ENCODE results near the gene FBXO36.

The FBXO36 gene

GRCh38 chr2:229974266-229974665 is 52.0 kb downstream of the FBXO36 start:
- Histone ChIP-seq H3K36me3 (ENCODE audit: control insufficient read depth in 1 of 2, insufficient read depth in 2 of 2, low read length in 2 of 2) (no peaks in the 10 kb centered on the region), H3K9me3 (ENCODE audit: control insufficient read depth in 1 of 2, low read length in 2 of 2) (no peaks in the 10 kb centered on the region), H3K4me1 (ENCODE audit: control insufficient read depth in 1 of 2, insufficient read depth in 2 of 2, low read length in 2 of 2) (peaks cover 0 to 6% of the 10 kb centered on the region in 2 donors), H3K27ac (ENCODE audit: low read length) (no peak overlapping the region), H3K4me3 (ENCODE audit: low read depth in 1 of 2, low read length in 2 of 2) (no peak overlapping the region), H3K27me3 (ENCODE audit: low read depth, low read length) (no peaks in the 10 kb centered on the region)

GRCh38 chr2:229980431-229981184 is 58.3 kb downstream of the FBXO36 start:
- Histone ChIP-seq H3K4me1 (ENCODE audit: control insufficient read depth in 1 of 2, insufficient read depth in 2 of 2, low read length in 2 of 2) (peaks cover 4 to 7% of the 10 kb centered on the region in 2 donors), H3K27me3 (ENCODE audit: low read depth, low read length) (no peaks in the 10 kb centered on the region), H3K36me3 (ENCODE audit: control insufficient read depth in 1 of 2, insufficient read depth in 2 of 2, low read length in 2 of 2) (no peaks in the 10 kb centered on the region), H3K4me3 (ENCODE audit: low read depth in 1 of 2, low read length in 2 of 2) (no peak overlapping the region), H3K27ac (ENCODE audit: low read length) (peak overlapping the region; percentile 27), H3K9me3 (ENCODE audit: control insufficient read depth in 1 of 2, low read length in 2 of 2) (no peaks in the 10 kb centered on the region)

- Histone ChIP-seq H3K4me1 (ENCODE audit: control insufficient read depth in 1 of 2, insufficient read depth in 2 of 2, low read length in 2 of 2) (no peaks in the 10 kb centered on the region), H3K27ac (ENCODE audit: low read length) (no peak overlapping the region), H3K36me3 (ENCODE audit: control insufficient read depth in 1 of 2, insufficient read depth in 2 of 2, low read length in 2 of 2) (no peaks in the 10 kb centered on the region), H3K27me3 (ENCODE audit: low read depth, low read length) (no peaks in the 10 kb centered on the region), H3K4me3 (ENCODE audit: low read depth in 1 of 2, low read length in 2 of 2) (no peak overlapping the region), H3K9me3 (ENCODE audit: control insufficient read depth in 1 of 2, low read length in 2 of 2) (no peaks in the 10 kb centered on the region)
These were observed 70.9 kb downstream of the FBXO36 start for GRCh38 chr2:229993236-229993635.

GRCh38 chr2:229996320-229996719 is 74.0 kb downstream of the FBXO36 start:
- Histone ChIP-seq H3K36me3 (ENCODE audit: control insufficient read depth in 1 of 2, insufficient read depth in 2 of 2, low read length in 2 of 2) (no peaks in the 10 kb centered on the region), H3K4me3 (ENCODE audit: low read depth in 1 of 2, low read length in 2 of 2) (no peak overlapping the region), H3K4me1 (ENCODE audit: control insufficient read depth in 1 of 2, insufficient read depth in 2 of 2, low read length in 2 of 2) (no peaks in the 10 kb centered on the region), H3K27ac (ENCODE audit: low read length) (no peak overlapping the region), H3K27me3 (ENCODE audit: low read depth, low read length) (no peaks in the 10 kb centered on the region), H3K9me3 (ENCODE audit: control insufficient read depth in 1 of 2, low read length in 2 of 2) (no peaks in the 10 kb centered on the region)

GRCh38 chr2:229997565-229997964 is 75.3 kb downstream of the FBXO36 start:
- no peaks in the 10 kb centered on the region for H3K36me3 ChIP-seq (ENCODE audit: control insufficient read depth in 1 of 2, insufficient read depth in 2 of 2, low read length in 2 of 2)
- H3K27ac ChIP-seq (ENCODE audit: low read length): no peak overlapping the region
- H3K4me3 ChIP-seq (ENCODE audit: low read depth in 1 of 2, low read length in 2 of 2): no peak overlapping the region
- no peaks in the 10 kb centered on the region for H3K4me1 ChIP-seq (ENCODE audit: control insufficient read depth in 1 of 2, insufficient read depth in 2 of 2, low read length in 2 of 2)
- no peaks in the 10 kb centered on the region for H3K9me3 ChIP-seq (ENCODE audit: control insufficient read depth in 1 of 2, low read length in 2 of 2)
- H3K27me3 ChIP-seq (ENCODE audit: low read depth, low read length): no peaks in the 10 kb centered on the region

GRCh38 chr2:230000118-230000841 is 78.0 kb downstream of the FBXO36 start:
- Histone ChIP-seq H3K27me3 (ENCODE audit: low read depth, low read length) (no peaks in the 10 kb centered on the region), H3K36me3 (ENCODE audit: control insufficient read depth in 1 of 2, insufficient read depth in 2 of 2, low read length in 2 of 2) (no peaks in the 10 kb centered on the region), H3K9me3 (ENCODE audit: control insufficient read depth in 1 of 2, low read length in 2 of 2) (no peaks in the 10 kb centered on the region), H3K27ac (ENCODE audit: low read length) (no peak overlapping the region), H3K4me1 (ENCODE audit: control insufficient read depth in 1 of 2, insufficient read depth in 2 of 2, low read length in 2 of 2) (no peaks in the 10 kb centered on the region), H3K4me3 (ENCODE audit: low read depth in 1 of 2, low read length in 2 of 2) (no peak overlapping the region)

GRCh38 chr2:230007931-230008707 is 85.8 kb downstream of the FBXO36 start:
- H3K27ac ChIP-seq (ENCODE audit: low read length): no peak overlapping the region
- no peaks in the 10 kb centered on the region for H3K27me3 ChIP-seq (ENCODE audit: low read depth, low read length)
- H3K4me3 ChIP-seq (ENCODE audit: low read depth in 1 of 2, low read length in 2 of 2): peak overlapping the region in 1 of 2 donors; percentile 13
- no peaks in the 10 kb centered on the region for H3K9me3 ChIP-seq (ENCODE audit: control insufficient read depth in 1 of 2, low read length in 2 of 2)
- no peaks in the 10 kb centered on the region for H3K36me3 ChIP-seq (ENCODE audit: control insufficient read depth in 1 of 2, insufficient read depth in 2 of 2, low read length in 2 of 2)
- H3K4me1 ChIP-seq (ENCODE audit: control insufficient read depth in 1 of 2, insufficient read depth in 2 of 2, low read length in 2 of 2): no peaks in the 10 kb centered on the region

- peak overlapping the region in 1 of 2 donors; percentile 13 for H3K4me3 ChIP-seq (ENCODE audit: low read depth in 1 of 2, low read length in 2 of 2)
- no peaks in the 10 kb centered on the region for H3K27me3 ChIP-seq (ENCODE audit: low read depth, low read length)
- no peaks in the 10 kb centered on the region for H3K36me3 ChIP-seq (ENCODE audit: control insufficient read depth in 1 of 2, insufficient read depth in 2 of 2, low read length in 2 of 2)
- H3K27ac ChIP-seq (ENCODE audit: low read length): no peak overlapping the region
- H3K9me3 ChIP-seq (ENCODE audit: control insufficient read depth in 1 of 2, low read length in 2 of 2): no peaks in the 10 kb centered on the region
- no peaks in the 10 kb centered on the region for H3K4me1 ChIP-seq (ENCODE audit: control insufficient read depth in 1 of 2, insufficient read depth in 2 of 2, low read length in 2 of 2)
These were observed 86.4 kb downstream of the FBXO36 start for GRCh38 chr2:230008708-230009066.

GRCh38 chr2:230010501-230010900 is 88.2 kb downstream of the FBXO36 start:
- H3K4me1 ChIP-seq (ENCODE audit: control insufficient read depth in 1 of 2, insufficient read depth in 2 of 2, low read length in 2 of 2): no peaks in the 10 kb centered on the region
- no peaks in the 10 kb centered on the region for H3K36me3 ChIP-seq (ENCODE audit: control insufficient read depth in 1 of 2, insufficient read depth in 2 of 2, low read length in 2 of 2)
- H3K27me3 ChIP-seq (ENCODE audit: low read depth, low read length): no peaks in the 10 kb centered on the region
- no peak overlapping the region for H3K4me3 ChIP-seq (ENCODE audit: low read depth in 1 of 2, low read length in 2 of 2)
- no peaks in the 10 kb centered on the region for H3K9me3 ChIP-seq (ENCODE audit: control insufficient read depth in 1 of 2, low read length in 2 of 2)
- H3K27ac ChIP-seq (ENCODE audit: low read length): no peak overlapping the region

GRCh38 chr2:230011617-230012016 is 89.3 kb downstream of the FBXO36 start:
- Histone ChIP-seq H3K9me3 (ENCODE audit: control insufficient read depth in 1 of 2, low read length in 2 of 2) (no peaks in the 10 kb centered on the region), H3K27me3 (ENCODE audit: low read depth, low read length) (no peaks in the 10 kb centered on the region), H3K4me3 (ENCODE audit: low read depth in 1 of 2, low read length in 2 of 2) (no peak overlapping the region), H3K4me1 (ENCODE audit: control insufficient read depth in 1 of 2, insufficient read depth in 2 of 2, low read length in 2 of 2) (no peaks in the 10 kb centered on the region), H3K27ac (ENCODE audit: low read length) (no peak overlapping the region), H3K36me3 (ENCODE audit: control insufficient read depth in 1 of 2, insufficient read depth in 2 of 2, low read length in 2 of 2) (no peaks in the 10 kb centered on the region)

- no peaks in the 10 kb centered on the region for H3K36me3 ChIP-seq (ENCODE audit: control insufficient read depth in 1 of 2, insufficient read depth in 2 of 2, low read length in 2 of 2)
- H3K9me3 ChIP-seq (ENCODE audit: control insufficient read depth in 1 of 2, low read length in 2 of 2): no peaks in the 10 kb centered on the region
- H3K27ac ChIP-seq (ENCODE audit: low read length): no peak overlapping the region
- no peaks in the 10 kb centered on the region for H3K4me1 ChIP-seq (ENCODE audit: control insufficient read depth in 1 of 2, insufficient read depth in 2 of 2, low read length in 2 of 2)
- no peak overlapping the region for H3K4me3 ChIP-seq (ENCODE audit: low read depth in 1 of 2, low read length in 2 of 2)
- H3K27me3 ChIP-seq (ENCODE audit: low read depth, low read length): no peaks in the 10 kb centered on the region
These were observed 90.1 kb downstream of the FBXO36 start for GRCh38 chr2:230012267-230012884.
